Measurements from ENCODE around the gene ZNF765.
"Not testable (repeated sequence)": the region's sequence is repeated elsewhere in the genome, so short reads cannot be mapped to it uniquely, and the experiment has no call there.

The ZNF765 gene

DNA sequence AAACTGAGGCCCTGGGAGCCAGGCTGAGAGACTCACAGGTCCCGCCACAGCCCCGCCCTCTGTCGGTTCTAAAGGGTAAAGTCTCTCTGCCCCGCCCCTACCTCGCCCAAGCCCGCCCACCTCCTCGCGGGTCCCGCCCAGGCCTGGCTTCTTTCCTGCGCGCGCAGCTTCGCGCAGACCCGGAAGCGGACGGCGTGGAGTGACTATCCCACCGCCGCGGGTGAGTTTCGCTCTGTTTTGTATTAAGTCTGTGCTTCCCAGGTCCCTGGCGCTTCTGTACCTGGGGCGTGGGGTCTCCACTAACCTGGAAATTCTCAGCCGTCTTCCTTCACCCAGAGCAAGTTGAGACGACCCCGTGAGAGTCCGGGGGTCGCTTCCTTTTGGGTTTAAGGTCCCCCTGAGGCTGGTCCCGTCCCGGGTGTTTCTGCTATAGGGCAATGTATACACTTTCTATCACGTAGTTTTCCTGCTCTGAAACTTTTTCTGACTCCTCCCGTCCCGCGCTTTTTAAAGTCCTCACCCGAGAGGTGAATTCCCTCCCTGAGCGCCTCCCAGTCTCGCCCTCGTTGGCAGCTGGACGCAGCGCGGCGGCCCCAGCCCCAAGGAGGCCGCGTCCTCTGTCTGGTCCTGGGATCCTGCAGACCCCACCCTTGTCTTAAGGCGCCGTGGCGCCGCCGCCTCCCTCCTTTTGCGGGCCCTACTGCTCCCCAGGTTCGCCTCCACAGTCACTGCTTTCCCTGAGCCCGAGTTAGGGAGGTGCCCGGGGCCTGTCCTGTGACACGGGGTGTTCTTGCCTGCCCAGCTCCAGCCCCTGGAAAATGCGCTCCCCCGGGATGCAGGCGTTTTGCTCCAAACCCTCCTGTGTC, at the start of gene ZNF765:
ZNF765 (plus strand) TSS at position 176 of the 866 bp plus-strand sequence. CDS start 2,867 bp downstream, outside the sequence.
- peak; percentile 94 for DNase-seq

GRCh38 chr19:53355739-53356138, 39.2 kb upstream of the ZNF765 start:
- DNase-seq, result no peak

DNA sequence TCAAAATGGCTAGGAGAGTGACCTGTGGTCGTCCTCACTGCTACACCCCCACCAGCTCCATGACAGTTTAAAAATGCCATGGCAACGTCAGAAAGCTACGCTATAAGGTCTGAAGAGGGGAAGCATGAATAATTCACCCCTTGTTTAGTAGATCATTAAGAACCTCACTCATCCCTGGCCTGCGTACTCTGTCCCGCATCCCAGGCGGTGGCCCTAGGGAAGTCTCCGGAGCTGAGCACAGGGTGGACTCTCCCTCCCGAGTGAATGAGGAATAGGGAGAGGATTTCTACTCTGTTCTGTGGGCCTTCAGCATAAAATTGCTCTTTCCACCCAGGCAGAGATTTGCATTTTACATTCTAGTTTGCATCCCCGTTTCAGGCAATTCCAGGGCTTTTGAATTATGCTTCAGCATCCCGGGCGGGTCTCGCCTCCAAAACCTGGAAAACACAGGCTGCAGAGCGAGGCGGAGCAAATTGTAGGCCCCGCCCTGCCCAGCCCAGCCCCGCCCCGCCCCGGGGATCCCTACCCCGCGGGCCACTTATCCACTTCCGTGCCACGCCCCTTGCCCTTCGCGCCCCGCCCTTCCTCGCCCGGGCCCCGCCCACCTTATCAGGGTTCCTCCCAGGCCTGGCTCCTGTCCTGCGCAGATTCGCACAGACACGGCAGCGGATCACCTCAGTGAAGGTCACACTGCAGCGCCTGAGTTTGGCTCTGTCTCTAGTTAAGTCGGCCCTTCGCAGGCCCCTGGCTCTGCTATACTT, 36.9 kb upstream of the ZNF765 start:
- no peak for DNase-seq

- DNase-seq, result not testable (repeated sequence)
Observed at GRCh38 chr19:53360056-53360455, 34.9 kb upstream of the ZNF765 start.

DNA sequence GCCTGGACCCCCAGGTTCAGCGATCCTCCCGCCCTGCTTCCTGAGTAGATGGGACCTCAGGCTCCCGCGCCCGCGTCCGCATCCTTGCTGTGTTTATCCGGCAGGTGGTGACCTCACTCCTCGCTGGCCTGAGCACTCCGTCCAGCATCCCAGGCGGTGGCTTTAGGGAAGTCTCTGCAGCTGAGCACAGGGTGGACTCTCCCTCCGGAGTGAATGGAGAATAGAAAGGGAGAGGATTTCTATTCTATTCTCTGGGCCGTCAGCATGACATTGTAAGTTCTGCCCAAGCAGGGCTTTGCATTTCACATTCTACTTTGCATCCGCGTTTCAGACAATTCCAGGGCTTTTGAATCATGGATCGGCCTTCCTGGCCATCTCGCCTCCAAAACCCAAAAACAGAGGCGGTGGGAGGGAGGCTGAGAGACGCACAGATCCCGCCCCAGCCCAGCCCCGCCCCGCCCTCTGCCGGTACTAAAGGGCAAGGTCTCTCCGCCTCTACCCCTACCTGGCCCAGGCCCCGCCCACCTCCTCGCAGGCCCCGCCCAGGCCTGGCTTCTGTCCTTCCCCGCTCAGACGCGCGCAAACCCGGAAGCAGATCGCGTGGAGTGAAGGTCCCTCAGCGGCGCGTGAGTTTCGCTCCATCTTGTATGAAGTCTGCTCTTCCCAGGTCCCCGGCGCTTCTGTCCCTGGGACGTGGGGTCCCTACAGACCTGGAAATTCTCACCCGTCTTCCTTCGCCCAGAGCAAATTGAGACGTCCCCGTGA, 29.6 kb upstream of the ZNF765 start, which contains the start of gene ZNF525:
ZNF525 (plus strand) TSS at position 572 of the 765 bp plus-strand sequence. CDS start 6,577 bp downstream, outside the sequence.
- DNase-seq, result peak; percentile 86

- peak; percentile 12 for DNase-seq
Observed at GRCh38 chr19:53365899-53366493, 29.0 kb upstream of the ZNF765 start.

GRCh38 chr19:53372196-53372595, 22.8 kb upstream of the ZNF765 start:
- DNase-seq, result no peak

DNA sequence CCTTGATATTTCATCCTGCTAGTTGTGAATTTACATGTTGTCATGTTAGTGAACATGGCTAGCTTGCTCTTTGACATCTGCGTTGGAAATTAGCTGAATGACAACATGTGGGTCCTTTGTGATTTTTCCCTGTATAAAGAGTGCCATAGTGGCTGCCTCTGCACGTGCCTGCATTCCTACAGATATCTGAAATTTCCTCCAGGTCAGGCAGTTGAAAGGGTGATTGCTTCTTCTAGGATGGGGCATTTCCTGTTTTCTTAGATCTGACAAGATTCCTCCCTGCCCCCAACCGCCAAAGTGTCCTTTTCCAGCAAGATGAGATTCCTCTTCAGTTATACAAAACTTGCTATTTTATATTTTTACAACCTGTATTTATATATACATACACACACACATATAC, 20.7 kb upstream of the ZNF765 start:
- DNase-seq, result no peak

DNA sequence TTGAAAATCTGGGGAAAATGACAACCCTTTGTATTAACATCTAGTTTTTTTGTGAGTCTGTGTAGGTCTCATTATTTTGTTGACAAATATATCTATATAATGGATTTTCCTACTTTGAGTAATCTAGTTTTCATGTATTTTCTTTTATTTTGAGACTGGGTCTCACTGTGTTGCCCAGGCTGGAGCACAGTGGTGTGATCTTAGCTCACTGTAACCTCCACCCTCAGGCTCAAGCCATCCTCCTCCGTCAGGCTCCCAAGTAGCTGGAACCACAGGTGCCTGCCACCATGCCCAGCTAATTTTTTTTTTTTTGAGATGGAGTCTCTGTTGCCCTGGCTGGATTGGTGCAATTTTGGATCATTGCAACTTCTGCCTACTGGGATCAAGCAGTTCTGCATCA, 20.2 kb upstream of the ZNF765 start:
- no peak for DNase-seq

DNA sequence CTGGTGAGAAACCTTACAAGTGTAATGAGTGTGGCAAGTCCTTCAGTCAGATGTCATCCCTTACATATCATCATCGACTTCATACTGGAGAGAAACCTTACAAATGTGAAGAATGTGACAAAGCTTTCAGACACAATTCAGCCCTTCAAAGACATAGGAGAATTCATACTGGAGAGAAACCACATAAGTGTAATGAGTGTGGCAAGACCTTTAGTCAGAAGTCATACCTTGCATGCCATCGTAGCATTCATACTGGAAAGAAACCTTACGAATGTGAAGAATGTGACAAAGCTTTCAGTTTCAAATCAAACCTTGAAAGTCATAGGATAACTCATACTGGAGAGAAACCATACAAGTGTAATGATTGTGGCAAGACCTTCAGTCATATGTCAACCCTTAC, 13.6 kb upstream of the ZNF765 start:
- no peak for DNase-seq

DNA sequence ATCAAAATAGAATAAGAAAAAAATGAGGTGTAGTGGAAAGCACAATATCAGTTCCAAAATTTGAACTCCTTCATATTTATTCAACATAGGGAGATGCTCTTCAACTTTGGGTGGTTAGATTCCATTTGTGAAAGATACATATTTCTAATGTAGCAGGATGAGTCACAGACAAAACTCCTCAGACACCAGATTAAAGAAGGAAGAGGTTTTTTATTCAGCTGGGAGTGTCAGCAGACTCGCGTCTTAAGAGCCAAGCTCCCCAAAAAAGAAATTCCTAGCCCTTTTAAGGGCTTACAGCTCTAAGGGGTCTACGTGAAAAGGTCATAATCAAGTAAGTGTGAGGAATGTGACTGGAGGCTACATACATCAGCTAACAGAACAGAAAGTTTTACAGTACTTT, 6.8 kb upstream of the ZNF765 start:
- DNase-seq, result no peak

DNA sequence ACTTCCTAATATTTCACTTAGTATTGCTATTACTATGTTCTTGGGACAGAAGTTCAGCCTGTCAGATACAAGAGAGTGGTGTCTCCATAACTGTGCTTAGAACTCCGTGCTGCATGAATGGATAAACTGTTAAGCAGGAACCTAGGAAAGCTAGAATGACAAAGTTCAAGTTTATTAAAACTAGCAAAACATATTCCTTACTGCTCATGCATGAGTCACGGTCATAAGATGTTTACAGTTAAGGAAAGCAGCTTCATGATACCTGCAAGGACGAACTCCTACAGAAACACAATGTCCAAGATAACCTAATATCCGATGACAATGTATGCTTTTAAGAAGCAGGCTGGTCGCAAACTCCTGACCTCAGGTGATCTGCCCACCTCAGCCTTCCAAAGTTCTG, 6.0 kb upstream of the ZNF765 start:
- DNase-seq, result no peak

DNA sequence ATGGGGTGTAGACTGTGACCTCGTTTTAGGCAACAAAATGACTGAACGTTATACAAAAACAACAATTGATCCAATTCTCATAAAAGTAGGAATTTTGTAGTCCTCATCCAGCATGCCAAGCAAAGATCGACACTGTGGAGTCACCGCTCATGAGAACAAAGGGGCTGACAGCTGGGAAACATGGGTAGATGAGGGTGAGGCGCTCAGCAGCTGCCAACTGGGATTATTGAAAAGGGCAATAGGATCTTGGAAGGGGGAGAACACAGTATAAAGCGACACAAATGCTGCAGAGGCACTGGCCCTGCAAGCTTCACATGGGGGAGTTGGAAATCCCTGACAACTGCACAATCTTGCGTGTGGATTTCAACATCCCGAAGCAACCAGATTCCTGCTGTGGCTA, 5.4 kb upstream of the ZNF765 start:
- no peak for DNase-seq

- no peak for DNase-seq
Observed at GRCh38 chr19:53389978-53390377, 5.0 kb upstream of the ZNF765 start.

DNA sequence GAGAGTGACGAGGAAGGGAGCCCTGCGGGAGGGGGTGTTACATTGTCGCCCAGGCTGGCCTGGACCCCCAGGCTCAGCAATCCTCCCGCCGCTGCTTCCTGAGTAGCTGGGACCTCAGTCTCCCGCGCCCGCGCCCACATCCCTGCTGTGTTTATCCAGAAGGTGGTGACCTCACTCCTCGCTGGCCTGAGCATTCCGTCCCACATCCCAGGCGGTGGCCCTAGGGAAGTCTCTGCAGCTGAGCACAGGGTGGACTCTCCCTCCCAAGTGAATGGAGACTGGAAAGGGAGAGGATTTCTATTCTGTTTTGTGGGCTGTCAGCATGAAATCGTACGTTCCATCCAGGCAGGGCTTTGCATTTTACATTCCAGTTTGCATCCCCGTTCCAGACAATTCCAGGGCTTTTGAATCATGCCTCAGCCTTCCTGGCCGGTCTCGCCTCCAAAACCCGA, 401 bp upstream of the ZNF765 start:
- no peak for DNase-seq

- not testable (repeated sequence) for DNase-seq
Observed at GRCh38 chr19:53395840-53396524, 1.0 kb downstream of the ZNF765 start.

- no peak for DNase-seq
Observed at GRCh38 chr19:53396525-53396868, 1.5 kb downstream of the ZNF765 start.

DNA sequence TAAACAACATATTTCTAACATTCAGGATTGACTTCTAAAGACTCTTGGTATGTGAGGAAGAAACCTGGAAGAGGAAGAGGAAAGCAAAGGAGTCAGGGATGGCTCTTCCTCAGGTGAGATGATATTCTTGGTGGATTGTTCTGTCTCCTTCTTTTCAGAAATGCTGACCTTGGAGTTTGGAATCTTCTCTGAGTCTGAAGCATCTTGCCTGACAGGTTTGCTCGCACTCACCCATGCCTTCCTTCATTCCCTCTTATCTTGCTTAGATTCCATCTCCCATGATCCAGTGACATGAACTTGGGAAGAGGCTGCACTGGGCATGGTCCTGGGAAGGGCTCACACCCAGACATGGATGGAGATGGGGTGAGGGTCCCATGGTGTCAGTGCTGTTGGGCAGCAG, 3.0 kb downstream of the ZNF765 start:
- DNase-seq, result not testable (repeated sequence)

- no peak for DNase-seq
Observed at GRCh38 chr19:53409505-53410204, 14.7 kb downstream of the ZNF765 start.

- not testable (repeated sequence) for DNase-seq
Observed at GRCh38 chr19:53420520-53421315, 25.8 kb downstream of the ZNF765 start.

- no peak for DNase-seq
Observed at GRCh38 chr19:53422551-53422950, 27.6 kb downstream of the ZNF765 start.
